K562 (cell line): ENCODE results near the gene MATN4. TPM values are rescaled to one million over a fixed set of nuclear protein-coding genes. Genes with fewer than 3 reads are reported as not detected.
A peak's percentile ranks its signal among the peaks of the same experiment; 100 is the strongest.

Experiments used
- ELF1 ChIP-seq: fragments of 200-800 bp; sonication (Bioruptor generic); IDR thresholded peaks from 2 replicates; pipeline ENCODE4 v1.6.1; 2016; ENCODE audit warnings: missing genetic modification characterization, missing compliant biosample characterization
- MAFK ChIP-seq: IDR thresholded peaks from 2 replicates; pipeline ENCODE4 v1.6.1; 2011; ENCODE audit warnings: low read length, improper control_type of control experiment
- MYBL2 ChIP-seq, 2 experiments: fragments of 450-650 bp in 1 of 2; sonication (generic) in 1 of 2; formaldehyde crosslinking in 1 of 2; IDR thresholded peaks; 2 replicates each; pipeline versions ENCODE4 v1.6.1 to v1.8.1; 2017 to 2022; ENCODE audit warnings: borderline replicate concordance in 1 of 2, inconsistent platforms in 1 of 2, low read depth in 1 of 2, mild to moderate bottlenecking in 1 of 2, missing genetic modification reagents in 1 of 2, moderate library complexity in 1 of 2
- NONO ChIP-seq, 2 experiments: fragments of 200-400 bp in 1 of 2; fragments of 450-650 bp in 1 of 2; formaldehyde crosslinking in 1 of 2; IDR thresholded peaks; 2 replicates each; pipeline ENCODE4 v1.6.1; 2017; ENCODE audit warnings: low read depth in 2 of 2, mild to moderate bottlenecking in 2 of 2, moderate library complexity in 2 of 2, low read length in 1 of 2
- TAL1 ChIP-seq: fragments of 450-650 bp; IDR thresholded peaks from 2 replicates; pipeline ENCODE4 v1.6.1; 2016; ENCODE audit warnings: mild to moderate bottlenecking
- TEAD1 ChIP-seq, 2 experiments: fragments of 450-650 bp in 1 of 2; sonication (generic) in 1 of 2; formaldehyde crosslinking; IDR thresholded peaks; 2 replicates each; pipeline versions ENCODE4 v1.4.0 to v1.8.0; 2020 to 2022; ENCODE audit warnings: mild to moderate bottlenecking in 2 of 2, missing genetic modification reagents in 1 of 2
- polyA plus RNA-seq, 8 experiments: library from polyadenylated mRNA; depleted of rRNA in 4 of 8; stranded (reverse) in 5 of 8; unstranded in 3 of 8; fragments of >200 nt; fragmentation: Nextera tagmentation in 2 of 8; fragmentation: Illumina TruSeq in 1 of 8; extraction: Ambion mirVana in 2 of 8; extraction: Trizol in 1 of 8; gene quantifications; 2 replicates each; pipeline versions ENCODE4 v1.2.1 to v1.2.3, GENCODE V29; 2011 to 2014; ENCODE audit warnings: inconsistent platforms in 1 of 8, missing spikeins in 1 of 8
- total RNA-seq, 7 experiments: library from RNA; depleted of rRNA in 6 of 7; stranded (reverse); fragments of >200 nt in 6 of 7; fragmentation: Illumina TruSeq in 2 of 7; extraction: Trizol in 2 of 7; gene quantifications; 2 replicates each; pipeline versions ENCODE4 v1.2.1 to v1.2.3, GENCODE V29; 2011 to 2021; ENCODE audit warnings: low replicate concordance in 1 of 7
- TF ChIP-seq, protein P1 (sequence below): fragments of 200-600 bp; sonication (generic); IDR thresholded peaks from one replicate; pipeline ENCODE4 v1.6.1; 2012; ENCODE audit warnings: mild to moderate bottlenecking, low read depth, low read length, inconsistent platforms
- TF ChIP-seq, protein P2 (sequence below): fragments of 200-800 bp; sonication (Bioruptor generic); IDR thresholded peaks from 2 replicates; pipeline ENCODE4 v1.6.1; 2016; ENCODE audit warnings: missing genetic modification characterization, missing compliant biosample characterization
- TF ChIP-seq, protein P3 (sequence below): sonication (generic); formaldehyde crosslinking; IDR thresholded peaks from 2 replicates; pipeline ENCODE4 v1.8.0; 2022; ENCODE audit warnings: mild to moderate bottlenecking, missing genetic modification reagents

The MATN4 gene
- total and polyA plus RNA-seq, 9 of the 15 experiments (the other 6 are each of a cell fraction or from before 2014, with no cell fraction given) = 0.09 TPM; not detected in 8

DNA sequence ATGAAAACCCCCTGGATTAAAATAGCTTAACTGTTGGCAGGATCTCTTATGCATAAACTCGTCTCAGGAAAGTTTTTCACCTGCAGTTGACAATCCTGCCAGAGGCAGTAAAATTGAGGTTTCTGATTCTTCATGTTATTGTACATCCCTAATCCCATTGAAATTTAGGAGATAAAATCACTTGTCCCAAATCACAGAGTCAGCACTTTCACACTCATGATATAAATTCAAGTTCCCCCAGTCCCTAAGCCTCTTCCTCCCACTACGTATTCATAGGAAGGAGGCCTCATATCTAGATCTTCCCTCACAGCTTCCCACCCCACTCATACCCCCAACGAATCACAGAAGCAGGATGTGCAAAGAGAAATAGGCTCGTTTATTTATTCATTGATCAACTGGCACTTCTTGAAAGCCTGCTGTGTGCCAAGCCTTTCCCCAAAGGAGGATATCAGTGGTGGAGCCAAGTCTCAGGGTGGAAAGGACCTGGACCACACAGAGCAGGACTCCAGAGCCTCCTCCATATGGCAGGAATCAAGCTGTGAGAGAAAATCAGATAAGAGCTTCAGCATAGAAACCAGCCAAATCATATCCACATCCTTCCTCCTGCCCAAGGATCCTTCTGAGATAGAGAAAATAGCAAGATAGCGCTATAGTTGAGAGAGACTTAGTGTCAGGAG, 56.1 kb downstream of the MATN4 start (continued):
- TF ChIP-seq, protein P1, sequence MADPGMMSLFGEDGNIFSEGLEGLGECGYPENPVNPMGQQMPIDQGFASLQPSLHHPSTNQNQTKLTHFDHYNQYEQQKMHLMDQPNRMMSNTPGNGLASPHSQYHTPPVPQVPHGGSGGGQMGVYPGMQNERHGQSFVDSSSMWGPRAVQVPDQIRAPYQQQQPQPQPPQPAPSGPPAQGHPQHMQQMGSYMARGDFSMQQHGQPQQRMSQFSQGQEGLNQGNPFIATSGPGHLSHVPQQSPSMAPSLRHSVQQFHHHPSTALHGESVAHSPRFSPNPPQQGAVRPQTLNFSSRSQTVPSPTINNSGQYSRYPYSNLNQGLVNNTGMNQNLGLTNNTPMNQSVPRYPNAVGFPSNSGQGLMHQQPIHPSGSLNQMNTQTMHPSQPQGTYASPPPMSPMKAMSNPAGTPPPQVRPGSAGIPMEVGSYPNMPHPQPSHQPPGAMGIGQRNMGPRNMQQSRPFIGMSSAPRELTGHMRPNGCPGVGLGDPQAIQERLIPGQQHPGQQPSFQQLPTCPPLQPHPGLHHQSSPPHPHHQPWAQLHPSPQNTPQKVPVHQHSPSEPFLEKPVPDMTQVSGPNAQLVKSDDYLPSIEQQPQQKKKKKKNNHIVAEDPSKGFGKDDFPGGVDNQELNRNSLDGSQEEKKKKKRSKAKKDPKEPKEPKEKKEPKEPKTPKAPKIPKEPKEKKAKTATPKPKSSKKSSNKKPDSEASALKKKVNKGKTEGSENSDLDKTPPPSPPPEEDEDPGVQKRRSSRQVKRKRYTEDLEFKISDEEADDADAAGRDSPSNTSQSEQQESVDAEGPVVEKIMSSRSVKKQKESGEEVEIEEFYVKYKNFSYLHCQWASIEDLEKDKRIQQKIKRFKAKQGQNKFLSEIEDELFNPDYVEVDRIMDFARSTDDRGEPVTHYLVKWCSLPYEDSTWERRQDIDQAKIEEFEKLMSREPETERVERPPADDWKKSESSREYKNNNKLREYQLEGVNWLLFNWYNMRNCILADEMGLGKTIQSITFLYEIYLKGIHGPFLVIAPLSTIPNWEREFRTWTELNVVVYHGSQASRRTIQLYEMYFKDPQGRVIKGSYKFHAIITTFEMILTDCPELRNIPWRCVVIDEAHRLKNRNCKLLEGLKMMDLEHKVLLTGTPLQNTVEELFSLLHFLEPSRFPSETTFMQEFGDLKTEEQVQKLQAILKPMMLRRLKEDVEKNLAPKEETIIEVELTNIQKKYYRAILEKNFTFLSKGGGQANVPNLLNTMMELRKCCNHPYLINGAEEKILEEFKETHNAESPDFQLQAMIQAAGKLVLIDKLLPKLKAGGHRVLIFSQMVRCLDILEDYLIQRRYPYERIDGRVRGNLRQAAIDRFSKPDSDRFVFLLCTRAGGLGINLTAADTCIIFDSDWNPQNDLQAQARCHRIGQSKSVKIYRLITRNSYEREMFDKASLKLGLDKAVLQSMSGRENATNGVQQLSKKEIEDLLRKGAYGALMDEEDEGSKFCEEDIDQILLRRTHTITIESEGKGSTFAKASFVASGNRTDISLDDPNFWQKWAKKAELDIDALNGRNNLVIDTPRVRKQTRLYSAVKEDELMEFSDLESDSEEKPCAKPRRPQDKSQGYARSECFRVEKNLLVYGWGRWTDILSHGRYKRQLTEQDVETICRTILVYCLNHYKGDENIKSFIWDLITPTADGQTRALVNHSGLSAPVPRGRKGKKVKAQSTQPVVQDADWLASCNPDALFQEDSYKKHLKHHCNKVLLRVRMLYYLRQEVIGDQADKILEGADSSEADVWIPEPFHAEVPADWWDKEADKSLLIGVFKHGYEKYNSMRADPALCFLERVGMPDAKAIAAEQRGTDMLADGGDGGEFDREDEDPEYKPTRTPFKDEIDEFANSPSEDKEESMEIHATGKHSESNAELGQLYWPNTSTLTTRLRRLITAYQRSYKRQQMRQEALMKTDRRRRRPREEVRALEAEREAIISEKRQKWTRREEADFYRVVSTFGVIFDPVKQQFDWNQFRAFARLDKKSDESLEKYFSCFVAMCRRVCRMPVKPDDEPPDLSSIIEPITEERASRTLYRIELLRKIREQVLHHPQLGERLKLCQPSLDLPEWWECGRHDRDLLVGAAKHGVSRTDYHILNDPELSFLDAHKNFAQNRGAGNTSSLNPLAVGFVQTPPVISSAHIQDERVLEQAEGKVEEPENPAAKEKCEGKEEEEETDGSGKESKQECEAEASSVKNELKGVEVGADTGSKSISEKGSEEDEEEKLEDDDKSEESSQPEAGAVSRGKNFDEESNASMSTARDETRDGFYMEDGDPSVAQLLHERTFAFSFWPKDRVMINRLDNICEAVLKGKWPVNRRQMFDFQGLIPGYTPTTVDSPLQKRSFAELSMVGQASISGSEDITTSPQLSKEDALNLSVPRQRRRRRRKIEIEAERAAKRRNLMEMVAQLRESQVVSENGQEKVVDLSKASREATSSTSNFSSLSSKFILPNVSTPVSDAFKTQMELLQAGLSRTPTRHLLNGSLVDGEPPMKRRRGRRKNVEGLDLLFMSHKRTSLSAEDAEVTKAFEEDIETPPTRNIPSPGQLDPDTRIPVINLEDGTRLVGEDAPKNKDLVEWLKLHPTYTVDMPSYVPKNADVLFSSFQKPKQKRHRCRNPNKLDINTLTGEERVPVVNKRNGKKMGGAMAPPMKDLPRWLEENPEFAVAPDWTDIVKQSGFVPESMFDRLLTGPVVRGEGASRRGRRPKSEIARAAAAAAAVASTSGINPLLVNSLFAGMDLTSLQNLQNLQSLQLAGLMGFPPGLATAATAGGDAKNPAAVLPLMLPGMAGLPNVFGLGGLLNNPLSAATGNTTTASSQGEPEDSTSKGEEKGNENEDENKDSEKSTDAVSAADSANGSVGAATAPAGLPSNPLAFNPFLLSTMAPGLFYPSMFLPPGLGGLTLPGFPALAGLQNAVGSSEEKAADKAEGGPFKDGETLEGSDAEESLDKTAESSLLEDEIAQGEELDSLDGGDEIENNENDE = no peak
- TF ChIP-seq ELF1 (tag) (no peak), MYBL2 (IDR thresholded peaks at IDR 0.05; ENCODE audit: low read depth) (no peak), MYBL2 (CRISPR knock-in tag; IDR thresholded peaks at IDR 0.05; ENCODE audit: borderline replicate concordance) (no peak), NONO (IDR thresholded peaks at IDR 0.05; ENCODE audit: low read depth in 2 of 2, low read length in 1 of 2) (no peak), TAL1 (no peak), MAFK (peak; percentile 64), TEAD1 (CRISPR knock-in tag; IDR thresholded peaks at IDR 0.05) (no peak)
- TF ChIP-seq, protein P2, sequence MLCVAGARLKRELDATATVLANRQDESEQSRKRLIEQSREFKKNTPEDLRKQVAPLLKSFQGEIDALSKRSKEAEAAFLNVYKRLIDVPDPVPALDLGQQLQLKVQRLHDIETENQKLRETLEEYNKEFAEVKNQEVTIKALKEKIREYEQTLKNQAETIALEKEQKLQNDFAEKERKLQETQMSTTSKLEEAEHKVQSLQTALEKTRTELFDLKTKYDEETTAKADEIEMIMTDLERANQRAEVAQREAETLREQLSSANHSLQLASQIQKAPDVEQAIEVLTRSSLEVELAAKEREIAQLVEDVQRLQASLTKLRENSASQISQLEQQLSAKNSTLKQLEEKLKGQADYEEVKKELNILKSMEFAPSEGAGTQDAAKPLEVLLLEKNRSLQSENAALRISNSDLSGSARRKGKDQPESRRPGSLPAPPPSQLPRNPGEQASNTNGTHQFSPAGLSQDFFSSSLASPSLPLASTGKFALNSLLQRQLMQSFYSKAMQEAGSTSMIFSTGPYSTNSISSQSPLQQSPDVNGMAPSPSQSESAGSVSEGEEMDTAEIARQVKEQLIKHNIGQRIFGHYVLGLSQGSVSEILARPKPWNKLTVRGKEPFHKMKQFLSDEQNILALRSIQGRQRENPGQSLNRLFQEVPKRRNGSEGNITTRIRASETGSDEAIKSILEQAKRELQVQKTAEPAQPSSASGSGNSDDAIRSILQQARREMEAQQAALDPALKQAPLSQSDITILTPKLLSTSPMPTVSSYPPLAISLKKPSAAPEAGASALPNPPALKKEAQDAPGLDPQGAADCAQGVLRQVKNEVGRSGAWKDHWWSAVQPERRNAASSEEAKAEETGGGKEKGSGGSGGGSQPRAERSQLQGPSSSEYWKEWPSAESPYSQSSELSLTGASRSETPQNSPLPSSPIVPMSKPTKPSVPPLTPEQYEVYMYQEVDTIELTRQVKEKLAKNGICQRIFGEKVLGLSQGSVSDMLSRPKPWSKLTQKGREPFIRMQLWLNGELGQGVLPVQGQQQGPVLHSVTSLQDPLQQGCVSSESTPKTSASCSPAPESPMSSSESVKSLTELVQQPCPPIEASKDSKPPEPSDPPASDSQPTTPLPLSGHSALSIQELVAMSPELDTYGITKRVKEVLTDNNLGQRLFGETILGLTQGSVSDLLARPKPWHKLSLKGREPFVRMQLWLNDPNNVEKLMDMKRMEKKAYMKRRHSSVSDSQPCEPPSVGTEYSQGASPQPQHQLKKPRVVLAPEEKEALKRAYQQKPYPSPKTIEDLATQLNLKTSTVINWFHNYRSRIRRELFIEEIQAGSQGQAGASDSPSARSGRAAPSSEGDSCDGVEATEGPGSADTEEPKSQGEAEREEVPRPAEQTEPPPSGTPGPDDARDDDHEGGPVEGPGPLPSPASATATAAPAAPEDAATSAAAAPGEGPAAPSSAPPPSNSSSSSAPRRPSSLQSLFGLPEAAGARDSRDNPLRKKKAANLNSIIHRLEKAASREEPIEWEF (CRISPR knock-in tag) = no peak
- TF ChIP-seq, protein P3, sequence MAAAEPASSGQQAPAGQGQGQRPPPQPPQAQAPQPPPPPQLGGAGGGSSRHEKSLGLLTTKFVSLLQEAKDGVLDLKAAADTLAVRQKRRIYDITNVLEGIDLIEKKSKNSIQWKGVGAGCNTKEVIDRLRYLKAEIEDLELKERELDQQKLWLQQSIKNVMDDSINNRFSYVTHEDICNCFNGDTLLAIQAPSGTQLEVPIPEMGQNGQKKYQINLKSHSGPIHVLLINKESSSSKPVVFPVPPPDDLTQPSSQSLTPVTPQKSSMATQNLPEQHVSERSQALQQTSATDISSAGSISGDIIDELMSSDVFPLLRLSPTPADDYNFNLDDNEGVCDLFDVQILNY (CRISPR knock-in tag) = no peak
